NCI-H524 treated with DMSO at 0.1 percent for 48 hours (cell line): ENCODE data around the gene ZNF438.

Experiments
- DNase-seq: peaks from one replicate; lab custom pipeline; 2025; lab: John Stamatoyannopoulos, UW

ZNF438 gene

GRCh38 chr10:30822693-30823465 lies 208.8 kb downstream of the ZNF438 start:
- DNase-seq = no peak

- DNase-seq = no peak
Measured at GRCh38 chr10:30821994-30822692, 209.5 kb downstream of the ZNF438 start.

DNA sequence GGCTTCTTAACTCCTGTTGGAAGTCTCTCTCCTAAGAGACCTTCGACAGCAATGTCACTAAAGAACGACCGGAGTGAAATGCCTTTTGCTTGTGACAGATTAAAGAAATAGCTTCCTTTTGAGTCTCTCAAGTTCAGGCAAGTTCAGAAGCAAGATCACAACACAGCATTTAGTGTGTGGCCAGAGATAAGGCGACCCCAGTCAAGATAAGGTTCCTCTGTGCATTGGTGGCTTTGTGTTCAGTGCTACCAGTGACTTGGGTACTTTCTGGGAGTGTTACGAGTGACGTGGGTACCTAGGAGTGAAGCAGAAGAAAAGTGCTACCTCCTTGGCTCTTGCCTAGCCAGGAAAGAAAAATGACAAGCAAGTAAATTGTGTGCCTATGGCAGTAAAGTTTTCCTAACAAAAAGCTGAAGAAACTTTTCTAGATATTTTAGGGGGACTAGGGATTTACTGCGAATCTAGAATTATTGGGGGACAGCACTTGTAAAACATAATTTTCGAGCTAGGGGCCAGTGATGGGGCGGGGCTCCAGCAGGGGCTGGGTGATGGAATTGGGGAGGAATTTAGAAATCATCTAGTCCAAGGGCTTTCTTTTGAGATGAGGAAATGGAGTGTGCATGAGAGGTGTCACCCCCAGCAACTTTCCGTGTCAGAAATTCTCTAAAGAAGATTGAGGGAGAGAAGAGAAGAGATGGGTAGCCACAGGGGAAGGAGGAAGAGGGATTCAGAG lies 210.2 kb downstream of the ZNF438 start:
- no peak for DNase-seq

- DNase-seq = no peak
Measured at GRCh38 chr10:30820261-30820991, 211.2 kb downstream of the ZNF438 start.

DNA sequence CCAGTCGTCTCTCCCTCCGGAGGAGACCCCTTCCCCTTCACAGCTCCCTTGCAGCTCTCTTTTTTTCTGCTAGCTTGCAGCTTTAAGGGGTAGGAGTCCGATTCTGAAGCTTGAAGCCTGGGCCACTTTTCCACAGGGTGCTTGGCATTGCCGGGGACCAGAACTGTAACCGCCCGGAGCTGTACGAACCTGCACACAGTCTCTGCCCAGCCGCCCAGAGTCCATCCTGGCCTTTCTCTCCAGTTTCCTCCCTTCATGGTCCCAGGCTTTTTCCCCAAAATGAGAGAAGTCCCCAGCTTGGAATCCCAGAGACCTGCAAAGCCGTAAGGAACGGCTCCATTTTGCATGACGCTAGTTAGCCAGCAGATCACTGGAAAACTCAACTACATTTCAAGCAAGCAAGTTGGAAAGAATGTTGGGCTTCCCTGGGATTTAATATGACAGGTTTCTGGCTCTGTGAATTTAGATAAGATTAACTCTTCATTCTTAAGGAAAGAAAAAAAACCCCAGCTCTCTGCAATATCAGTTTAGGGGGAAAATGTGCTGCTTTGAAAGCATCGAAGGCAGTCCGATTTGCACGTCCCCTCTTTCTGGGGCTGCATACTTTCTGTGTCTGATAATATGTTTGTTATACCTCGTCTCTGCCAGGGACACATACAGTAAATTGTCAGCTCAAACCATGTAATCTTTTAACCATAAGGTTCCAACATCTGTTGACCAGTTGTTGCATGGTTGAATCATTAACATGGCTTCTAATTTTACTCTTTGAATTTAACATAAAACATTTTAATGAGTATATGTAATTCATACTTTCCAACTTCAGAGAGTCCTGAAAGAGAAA lies 212.1 kb downstream of the ZNF438 start:
- no peak for DNase-seq

DNA sequence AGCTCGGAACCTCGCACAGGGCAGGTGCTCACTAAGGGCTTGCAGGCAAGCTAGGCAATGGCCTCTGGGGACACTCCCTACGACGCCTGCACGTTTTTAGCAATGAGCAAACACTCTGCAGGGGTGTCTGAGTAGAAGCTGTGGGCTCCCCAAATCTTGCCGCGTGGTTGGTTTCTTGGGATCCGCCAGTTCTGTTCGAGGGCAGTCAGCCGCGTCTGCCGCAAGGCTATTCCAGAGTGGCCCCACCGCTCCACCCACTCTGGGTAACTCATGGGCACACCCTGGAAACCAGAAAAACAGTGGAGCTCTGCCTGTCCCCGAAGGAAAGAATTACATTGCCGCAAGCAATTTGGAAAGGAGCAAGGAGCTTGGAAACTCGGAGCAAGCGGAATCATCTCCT lies 212.8 kb downstream of the ZNF438 start:
- DNase-seq = no peak

- DNase-seq = no peak
Measured at GRCh38 chr10:30818010-30818660, 213.5 kb downstream of the ZNF438 start.

GRCh38 chr10:30817541-30817940 lies 214.1 kb downstream of the ZNF438 start:
- no peak for DNase-seq

- no peak for DNase-seq
Measured at GRCh38 chr10:30816820-30817171, 214.9 kb downstream of the ZNF438 start.

- DNase-seq = peak; percentile 27
Measured at GRCh38 chr10:30816159-30816819, 215.4 kb downstream of the ZNF438 start.

DNA sequence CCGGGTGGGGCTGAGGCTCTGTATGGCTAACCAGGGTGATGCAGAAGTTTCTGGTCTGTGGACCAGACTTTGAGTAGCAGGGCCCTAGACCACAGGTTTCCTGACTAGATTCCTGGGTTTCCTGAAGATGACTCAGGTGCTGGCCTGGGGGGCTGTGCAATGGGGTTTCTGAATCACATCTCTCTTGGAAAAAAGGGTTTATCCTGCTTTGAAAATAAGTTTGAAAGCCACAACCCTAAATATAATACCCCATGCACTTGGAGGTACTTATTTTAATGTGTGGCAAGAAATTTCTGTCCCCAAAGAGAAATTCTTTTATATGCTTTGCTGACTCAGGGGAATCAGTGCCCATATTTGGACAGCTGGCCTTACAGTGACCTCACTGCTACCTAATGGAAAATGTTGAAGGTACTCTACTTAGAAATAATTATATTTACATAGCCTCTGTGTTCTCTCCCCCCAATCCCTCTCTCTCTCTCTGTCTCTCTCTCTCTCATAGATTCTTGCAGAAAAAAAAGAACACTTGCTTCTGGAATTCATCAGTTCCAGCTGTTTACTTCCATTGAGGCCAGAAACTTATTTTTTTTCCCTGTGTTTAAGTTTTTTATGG lies 217.7 kb downstream of the ZNF438 start:
- DNase-seq = no peak

DNA sequence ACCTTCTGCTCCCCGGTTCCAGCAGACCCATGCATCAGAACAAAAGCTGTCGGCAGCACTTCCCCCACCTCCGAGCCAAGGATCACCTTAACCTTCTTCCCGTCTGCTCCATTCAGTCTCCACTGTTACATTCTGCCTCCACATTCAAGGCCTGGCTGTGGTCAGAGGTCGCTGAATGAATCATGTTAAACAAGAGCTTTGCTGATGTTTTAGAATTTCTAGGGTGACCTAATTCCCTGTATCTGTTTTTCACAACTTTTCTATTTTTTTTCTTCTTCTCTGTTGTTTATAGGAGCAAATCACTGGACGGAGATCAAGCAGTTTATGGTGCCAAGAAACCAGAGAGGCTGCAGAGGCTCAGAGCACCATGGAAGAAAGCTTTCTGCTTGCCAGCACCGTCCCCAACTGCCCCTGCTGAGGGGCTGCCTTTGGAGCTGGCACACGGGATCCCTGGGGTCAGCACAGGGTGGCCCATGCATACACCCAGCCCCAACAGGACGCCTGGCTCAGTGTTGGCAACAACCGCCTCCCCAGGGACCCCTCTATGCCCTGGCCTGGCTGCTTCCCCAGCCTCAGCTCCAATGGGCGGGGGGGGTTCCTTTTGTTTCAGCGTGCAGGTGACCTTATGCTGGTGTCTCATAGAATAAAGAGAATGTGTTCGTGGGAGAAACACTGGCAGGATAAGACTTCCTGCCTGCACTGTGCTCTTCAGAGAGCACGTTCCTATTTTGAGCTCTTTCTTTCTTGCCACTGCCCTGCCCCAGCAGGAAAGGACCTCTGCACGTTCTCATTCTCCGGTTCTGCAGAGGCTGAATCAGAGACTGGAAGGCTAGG lies 219.4 kb downstream of the ZNF438 start:
- DNase-seq = no peak

DNA sequence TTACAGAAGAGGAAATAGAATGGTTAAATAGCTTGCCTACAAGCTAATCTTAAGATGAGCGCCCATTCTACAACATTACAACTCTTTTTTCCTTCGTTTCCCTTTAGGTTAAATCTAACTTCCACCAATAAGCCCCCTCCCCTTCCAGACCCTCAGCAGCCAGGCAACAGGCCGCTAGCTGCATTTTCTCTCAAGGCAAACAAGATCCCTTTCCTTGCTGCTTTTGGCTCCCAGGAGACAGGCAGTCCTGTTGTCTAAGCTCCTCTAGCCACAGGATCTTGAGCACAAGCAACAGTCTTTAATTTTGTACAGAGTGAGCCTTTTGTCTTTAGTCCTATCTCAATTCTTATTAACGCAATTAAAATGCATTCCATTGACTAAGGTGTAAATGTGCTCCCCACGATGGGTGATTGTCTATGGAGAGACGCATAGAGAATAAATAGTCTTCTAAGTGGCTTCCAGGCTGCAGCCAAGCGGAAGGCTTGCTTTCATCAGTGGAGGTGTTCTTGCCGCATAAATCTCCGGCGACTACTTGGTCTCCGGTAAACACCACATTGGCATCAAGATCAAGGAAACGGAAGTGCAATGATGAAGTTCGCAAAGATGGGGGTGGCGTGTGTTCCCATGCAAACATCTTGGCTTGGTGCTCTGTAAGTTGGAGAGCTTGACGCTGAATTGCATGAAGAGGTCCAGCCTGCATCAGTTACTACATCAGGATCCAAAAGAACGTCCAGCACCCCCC lies 220.2 kb downstream of the ZNF438 start:
- DNase-seq = no peak

DNA sequence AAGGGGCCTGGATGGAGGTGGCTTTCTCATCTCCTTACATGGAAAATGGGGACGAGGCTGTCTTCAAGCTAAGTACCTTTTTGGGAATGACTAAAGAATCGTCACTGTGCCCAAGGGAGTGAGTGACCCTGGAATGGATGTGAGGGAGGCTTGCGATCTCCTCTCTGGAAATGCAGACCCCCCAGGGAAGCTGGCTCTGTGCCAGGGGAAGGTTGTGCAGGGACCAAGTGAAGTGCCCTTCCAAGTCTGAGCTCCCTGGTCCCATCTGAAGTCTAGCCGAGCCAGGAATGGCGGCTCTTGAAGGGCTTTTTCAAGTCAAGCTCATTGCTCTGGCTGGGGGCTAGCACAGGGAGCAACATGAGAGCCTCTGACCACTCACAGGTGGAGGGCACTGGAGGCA lies 221.2 kb downstream of the ZNF438 start:
- no peak for DNase-seq

DNA sequence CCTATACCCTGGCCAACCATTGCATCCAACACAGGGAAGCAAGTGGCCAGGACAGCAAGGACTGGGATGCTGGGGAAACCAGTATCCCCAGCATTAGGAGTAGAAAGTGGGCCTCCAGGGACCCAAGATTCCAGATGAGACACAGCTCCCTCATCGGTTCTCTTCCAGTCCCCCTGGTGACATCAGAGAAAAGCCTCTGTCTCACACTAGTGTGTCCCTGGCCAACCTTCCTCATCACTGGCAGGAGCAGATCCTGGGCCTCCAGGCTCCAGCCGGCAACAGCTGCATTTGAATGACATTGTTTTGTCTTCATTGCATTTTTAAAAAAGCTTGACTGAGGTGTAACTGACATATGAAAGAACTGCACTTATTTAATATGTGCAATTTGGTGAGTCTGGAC lies 224.8 kb downstream of the ZNF438 start:
- no peak for DNase-seq

GRCh38 chr10:30805061-30805460 lies 226.6 kb downstream of the ZNF438 start:
- DNase-seq = no peak

- DNase-seq = no peak
Measured at GRCh38 chr10:30804478-30805055, 227.1 kb downstream of the ZNF438 start.

- no peak for DNase-seq
Measured at GRCh38 chr10:30803892-30804322, 227.8 kb downstream of the ZNF438 start.
